ENCODE measurements around the gene ERGIC1.
"Not testable (repeated sequence)": the region's sequence is repeated elsewhere in the genome, so short reads cannot be mapped to it uniquely, and the experiment has no call there.

Gene ERGIC1, protein sequence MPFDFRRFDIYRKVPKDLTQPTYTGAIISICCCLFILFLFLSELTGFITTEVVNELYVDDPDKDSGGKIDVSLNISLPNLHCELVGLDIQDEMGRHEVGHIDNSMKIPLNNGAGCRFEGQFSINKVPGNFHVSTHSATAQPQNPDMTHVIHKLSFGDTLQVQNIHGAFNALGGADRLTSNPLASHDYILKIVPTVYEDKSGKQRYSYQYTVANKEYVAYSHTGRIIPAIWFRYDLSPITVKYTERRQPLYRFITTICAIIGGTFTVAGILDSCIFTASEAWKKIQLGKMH

DNA sequence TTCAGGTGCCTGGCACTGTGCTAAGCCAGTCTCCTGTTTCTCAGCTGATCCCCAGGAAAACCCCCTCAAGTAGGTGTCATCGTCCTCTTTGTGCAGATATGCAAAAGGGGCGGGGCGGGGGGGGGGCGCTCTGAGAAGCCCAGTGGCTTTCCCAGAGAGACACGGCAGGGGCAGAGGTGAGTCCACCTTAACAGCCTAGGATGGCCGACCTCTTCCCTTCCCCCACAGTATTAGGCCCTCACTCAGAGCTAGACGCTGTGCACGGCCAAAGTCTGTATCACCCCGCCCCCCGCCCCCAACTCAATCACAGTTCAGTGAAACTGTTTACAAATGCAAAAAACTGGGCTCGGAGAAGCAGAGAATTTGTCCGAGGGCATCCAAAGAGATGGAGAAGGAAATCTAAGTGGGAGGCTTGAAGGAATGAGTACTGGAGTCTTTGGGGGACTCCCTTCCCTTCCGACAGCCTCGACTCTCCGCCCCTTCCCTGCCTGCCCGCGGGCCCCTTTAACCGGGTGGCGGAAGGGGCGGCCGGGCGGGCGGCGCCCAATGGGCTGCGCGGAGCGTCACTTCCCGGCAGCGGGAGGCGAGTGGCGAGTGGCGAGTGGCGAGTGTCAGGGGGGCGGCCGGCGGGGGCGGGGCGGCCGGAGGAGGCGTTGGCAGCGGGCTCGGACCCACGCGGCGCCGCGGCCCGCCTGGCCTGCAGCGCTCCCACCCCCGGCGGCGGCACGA lies at the start of gene ERGIC1:
TSS of gene ERGIC1 (plus strand) at position 566 of the 729 bp plus-strand sequence. CDS start at position 729, 163 bp downstream.
- DNase-seq, result peak; percentile 61

DNA sequence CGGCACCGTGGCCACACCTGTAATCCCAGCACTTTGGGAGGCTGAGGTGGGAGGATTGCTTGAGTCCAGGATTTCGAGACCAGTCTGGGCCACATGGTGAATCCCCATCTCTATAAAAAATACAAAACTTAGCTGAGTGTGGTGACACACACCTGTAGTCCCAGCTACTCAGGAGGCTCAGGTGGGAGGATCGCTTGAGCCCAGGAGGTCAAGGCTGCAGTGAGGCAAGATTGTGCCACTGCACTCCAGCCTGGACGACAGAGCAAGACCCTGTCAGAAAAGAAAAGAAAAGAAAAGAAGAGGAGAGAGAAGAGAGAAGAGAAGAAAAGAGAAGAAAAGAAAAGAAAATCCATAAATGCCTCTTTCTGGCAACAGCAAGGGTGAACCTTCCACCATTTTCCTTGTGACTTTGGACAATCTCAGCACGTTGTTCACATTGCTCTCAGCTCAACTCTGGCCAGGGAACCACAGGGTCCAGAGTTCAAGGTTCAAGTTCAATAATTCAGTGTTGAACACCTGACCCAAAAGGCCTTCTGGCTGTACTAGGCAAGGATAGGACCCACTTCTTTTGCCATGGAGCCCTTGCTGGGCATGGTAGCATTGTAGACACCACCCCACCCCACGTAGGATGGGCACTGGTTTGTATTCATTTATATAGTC lies 48.5 kb upstream of the ERGIC1 start:
- DNase-seq, result no peak

DNA sequence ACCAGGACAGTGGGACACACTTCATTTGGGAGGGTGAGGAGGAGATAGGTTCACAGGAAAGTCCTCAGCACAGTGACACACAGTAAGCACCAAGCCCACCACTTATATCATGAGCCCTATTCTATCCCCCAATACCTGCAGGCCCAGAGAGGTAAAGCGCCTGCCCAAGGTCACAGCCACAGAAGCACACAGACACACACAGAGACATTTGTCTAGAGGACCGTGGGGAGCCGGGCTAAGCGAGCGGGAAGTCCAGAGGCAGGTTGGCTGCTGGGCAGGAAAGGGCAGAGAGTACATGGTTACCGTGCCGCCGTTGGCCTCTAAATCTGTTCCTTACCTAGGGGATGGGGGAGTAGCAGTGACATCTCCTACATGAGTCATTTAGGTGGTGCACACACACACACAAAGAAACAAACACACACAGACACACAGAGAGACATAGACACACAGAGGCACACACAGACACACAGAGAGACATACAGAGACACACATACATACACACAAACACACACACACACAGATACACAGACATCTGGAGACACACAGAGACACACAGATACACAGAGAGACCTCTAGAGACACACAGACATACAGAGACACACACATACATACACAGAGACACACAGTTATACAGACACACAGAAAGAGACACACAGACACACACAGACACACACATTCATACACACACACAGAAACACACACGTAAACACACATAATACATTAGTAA lies 47.2 kb upstream of the ERGIC1 start:
- no peak for DNase-seq

DNA sequence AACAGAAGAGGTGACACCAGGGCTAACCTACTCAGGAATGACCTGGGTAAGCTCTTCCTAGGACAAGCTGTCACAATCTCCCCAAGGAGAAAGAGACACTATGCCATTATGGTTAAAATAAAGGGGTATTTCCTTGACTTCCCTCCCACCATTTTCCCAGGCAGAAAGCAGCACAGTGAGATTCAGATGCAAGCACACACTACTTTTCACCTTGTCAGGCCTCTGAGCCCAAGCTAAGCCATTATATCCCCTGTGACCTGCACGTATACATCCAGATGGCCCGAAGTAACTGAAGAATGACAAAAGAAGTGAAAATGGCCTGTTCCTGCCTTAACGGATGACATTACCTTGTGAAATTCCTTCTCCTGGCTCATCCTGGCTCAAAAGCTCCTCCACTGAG lies 46.5 kb upstream of the ERGIC1 start:
- DNase-seq, result not testable (repeated sequence)

DNA sequence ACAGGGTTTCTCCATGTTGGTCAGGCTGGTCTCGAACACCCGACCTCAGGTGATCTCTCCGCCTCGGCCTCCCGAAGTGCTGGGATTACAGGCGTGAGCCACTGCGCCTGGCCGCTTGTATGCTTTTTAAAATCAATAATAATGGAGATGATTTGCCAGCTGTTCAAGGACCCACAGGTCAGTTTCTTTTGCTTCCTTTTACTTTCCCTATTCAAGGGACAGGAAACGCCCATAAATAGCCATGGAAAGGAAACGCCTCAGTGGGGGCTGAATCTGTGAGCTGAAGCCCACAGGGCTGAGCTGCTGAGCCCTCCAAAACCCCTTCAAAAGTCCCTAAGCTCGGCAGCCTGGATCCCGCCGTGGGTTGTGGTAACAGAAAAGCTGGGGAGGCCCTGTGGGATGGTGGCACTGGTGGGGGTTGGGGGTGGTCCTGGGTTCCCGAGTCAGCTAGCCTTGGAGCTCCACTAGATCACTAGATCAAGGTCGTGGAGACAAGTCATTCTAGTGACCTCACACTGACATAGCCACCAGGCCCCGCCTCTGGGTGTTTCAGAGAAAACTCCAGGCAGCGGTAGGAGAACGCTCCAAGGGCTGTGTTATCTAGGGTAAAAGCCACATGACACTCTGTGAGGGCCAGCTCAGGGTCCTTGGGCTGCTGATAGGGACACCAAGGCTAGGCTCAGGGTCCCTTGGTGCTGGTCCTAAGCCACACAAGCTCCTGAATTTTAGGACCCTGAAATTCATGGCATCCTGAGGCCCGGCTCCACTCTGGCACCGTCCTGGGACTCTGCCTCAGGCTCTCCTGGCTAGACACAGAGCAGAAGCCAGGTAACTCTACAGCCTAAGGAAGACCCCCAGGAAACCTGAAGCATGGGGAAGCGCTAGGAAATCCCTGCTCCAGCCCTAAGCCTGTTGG lies 45.0 kb upstream of the ERGIC1 start:
- no peak for DNase-seq

DNA sequence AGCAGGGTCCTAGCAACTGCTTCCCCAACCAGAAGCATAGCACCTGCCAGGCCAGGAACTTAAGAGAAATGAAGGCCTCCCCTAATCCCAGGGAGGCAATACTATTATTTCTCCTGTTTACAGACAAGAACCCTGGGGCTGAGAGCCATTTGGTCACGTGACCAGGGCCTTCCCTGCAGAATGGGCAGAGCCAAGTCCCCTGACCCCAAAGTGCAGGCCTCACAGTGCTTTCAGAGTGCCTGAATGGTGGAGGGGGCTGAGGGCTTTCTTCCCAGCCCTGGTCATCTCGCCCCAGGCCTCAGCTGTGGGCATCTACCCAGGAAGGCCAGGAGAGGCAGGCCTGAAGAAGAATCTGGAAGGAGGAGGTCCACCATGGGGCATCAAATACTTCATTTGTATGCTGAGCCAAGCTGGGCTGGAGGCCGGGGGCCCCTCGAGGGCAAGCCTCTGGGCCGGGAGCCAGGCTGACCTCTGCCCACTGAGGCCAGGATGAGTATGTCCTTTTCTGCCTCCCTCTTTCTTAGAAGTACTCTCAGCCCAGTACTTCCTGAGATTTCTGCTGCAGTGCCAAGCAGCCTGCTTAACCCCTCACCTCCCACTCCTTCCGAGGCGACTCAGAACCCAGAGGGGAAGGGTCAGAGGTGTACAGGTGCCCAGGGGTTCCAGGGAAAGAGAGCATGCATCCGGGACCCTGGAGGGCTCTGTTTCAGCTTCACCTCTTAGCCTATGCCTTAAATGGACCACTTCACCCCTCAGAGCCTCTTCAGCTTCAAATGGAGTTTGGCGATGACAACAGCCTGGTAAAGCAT lies 44.2 kb upstream of the ERGIC1 start:
- no peak for DNase-seq

DNA sequence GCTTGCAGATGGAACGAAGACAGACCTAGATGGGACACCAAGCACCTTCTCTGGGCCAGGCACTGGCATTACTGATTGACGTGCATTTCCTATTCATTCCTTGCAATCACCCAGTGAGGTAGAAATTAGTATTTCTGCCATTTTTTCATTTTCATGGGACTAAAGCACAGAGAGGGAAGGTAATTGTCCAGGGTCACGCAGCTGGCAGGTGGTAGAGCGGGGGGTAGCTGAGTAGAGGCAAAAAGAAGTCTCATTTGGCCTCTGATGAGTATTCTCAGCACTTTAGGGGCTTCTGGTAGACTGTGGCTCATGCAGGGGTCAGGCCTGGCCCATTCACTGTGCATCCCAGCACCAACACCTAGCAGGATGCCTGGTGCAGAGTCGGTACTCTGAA lies 43.6 kb upstream of the ERGIC1 start:
- DNase-seq, result no peak

DNA sequence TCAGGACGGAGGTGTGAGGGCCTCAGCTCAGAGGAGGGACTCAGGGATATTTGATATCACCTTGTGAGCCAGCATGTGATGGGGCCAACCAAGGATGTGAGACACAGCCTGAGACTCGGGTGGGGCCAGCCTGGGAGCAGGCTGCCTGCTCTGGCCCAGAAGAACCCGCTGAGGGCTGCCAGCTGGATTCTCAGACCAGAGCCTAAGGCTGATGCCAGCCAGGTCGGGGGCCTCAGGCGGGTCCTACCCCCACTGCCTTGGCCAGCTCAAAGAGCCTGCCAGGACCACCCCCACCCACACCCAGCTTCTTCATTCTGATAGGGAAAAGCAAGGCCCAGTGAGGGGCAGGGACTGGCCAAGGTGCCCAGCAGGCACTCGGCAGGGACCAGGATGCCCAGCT lies 42.8 kb upstream of the ERGIC1 start:
- no peak for DNase-seq

DNA sequence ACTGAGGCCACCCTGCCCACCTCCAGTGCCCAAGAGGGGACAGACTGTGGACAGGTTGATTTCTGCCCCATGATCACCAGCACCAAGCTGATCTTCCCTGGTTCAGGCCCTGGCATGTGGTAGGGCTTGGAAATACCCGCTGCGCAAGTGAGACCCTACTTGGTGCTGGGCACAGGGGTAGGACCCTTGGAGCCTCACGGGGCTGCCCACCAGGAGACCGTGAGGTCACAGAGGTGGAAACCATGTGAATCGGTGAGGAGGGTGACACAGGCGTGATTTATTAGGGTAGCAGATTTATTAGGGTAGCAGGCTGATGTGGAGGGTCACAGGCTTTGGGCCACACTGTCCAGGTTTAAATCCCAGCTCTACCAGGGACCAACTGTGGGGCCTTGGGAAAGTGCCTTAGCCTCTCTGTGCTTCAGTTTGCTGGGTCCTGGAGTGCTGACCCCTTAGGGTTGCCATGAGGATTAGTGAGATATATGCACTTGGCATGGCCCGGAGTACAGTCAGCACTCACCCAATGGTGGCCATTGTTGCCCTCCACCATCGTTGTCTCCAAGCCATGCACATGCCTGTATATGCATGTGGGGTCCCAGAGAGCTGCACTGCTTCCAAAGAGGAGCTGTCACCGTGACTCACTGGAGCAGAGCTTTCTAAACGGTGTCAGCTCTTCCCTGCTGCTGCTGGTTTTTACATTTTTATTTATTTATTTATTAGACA lies 42.2 kb upstream of the ERGIC1 start:
- DNase-seq, result no peak

DNA sequence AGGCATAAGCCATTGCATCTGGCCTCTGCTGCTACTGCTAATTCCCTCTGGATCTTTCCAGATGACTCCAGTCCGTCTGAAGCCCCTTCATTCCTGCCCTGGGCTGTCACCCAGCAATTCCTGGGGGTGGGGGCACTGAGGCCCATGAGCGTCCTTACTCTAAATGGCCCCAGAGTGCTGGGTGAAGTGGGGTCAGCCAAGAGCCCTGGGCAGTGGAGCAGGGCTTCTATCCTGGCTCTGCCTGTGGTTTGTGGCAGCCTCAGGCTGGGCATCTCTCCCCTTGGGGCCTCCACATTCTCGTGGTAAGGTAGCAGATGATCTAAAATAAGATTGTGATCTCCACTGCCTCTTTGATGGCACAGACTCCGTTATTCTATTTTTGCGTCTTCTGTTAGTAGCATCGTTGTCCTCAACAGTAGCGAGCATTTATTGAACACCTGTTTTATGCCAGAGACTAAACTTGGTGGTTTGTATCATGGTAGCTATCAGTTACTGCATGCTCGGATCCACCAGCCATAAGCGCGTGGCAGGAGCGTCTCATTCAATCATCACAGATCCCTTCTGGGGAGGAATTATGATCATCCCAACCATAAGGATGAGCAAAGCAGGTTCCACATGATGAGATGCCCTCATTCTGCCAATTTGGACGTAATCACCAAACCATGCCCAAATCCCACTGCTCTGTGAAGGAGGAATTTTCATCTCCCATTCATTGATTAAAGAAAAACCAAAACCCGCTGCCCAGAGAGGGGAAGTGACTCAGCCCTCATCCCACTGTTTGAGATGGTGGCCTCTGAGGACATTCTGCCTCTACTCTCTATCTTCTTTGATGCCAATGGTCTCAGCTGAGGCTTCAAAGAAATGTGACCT lies 41.1 kb upstream of the ERGIC1 start:
- DNase-seq, result no peak

DNA sequence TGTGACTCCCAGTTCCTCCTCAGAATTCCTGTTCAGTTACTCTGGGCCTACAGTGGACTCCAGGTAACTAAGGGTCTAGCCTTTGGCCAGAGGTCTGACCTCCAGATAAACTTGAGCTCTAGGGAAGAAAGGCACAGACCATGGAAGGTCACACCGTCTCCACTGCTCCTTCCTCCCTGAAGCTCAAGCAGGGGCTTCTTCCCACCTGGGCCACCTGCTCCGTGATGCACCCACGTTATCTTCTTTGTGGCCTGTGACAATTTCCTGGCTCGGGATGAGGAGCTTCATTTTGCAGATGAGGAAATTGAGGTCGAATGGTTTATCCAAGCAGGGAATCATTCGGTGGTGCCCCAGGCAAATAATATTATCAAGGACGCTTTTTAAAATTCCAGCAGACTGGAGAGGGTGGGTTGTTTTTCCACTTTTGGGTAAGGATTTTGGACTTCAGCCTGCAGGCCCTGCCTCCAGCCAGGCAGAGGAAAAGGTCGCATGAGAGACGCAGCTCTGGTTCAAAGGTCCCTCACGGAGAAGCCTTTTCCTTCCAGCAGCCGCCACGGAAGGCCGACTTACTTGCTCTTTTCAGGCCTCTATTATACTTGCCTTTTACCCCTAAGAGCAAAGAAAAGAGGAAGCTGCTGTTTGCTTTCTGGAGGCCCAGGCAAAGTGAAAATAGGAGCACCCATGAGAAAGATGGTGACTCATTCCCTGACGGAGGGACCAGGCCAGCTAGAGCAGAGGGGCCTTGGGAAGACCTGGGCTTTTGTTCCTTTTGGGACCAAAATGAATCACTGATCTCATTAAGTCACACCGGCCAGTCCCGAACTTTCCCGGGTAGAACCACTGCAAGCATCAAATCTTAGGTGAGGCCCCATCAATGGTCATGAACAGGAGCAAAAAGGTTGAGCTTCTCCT lies 40.2 kb upstream of the ERGIC1 start:
- DNase-seq, result no peak

DNA sequence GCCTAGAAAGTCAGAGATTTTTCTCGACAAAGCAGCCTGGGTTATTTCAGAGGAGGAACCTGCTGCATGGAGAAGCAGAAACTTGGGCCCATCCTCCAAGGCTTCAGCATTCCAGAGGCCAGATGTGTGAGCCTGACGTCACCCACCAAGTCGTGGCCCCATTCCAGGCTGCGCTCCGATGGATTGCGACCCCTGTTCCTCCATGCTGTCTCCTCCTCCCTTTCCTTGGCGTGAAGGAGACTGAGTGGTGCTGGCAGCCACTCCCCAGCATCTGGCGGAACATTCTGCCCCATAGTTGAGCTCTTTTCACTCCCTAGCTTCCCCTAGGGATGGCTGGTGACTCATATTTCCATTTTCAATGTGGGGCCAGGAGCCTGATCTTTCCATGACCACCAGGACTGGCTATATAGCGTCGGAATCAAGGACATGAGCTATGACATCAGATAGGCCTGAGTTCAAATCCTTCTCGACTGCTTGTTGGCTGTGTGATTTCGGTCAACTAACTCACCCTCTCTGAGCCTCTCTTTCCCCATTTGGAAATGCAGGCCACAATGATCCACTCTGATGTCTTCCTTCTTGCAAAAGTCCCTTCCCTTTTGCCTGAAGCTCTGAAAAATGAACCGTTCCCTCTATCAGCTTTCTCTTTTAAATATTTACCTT lies 38.6 kb upstream of the ERGIC1 start:
- no peak for DNase-seq

DNA sequence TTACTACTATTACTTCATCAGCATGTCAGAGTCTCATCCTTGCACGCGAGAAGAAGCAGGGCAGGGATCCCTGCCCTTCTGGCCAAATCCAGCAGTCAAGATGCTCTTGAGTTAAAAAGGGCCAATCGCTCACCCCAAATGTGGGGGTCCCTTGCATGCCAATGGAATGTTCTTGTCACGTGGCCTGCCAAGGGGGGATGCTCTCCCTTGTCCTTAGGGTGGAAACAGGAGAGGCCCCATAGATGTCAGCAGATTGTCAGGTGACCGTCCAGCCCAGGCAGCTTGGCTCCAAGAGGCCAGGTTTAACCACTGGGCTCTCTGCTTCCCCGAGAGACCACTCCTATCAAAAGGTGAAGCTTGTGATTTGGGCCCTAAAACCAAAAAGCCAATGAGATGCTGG lies 37.7 kb upstream of the ERGIC1 start:
- DNase-seq, result no peak

DNA sequence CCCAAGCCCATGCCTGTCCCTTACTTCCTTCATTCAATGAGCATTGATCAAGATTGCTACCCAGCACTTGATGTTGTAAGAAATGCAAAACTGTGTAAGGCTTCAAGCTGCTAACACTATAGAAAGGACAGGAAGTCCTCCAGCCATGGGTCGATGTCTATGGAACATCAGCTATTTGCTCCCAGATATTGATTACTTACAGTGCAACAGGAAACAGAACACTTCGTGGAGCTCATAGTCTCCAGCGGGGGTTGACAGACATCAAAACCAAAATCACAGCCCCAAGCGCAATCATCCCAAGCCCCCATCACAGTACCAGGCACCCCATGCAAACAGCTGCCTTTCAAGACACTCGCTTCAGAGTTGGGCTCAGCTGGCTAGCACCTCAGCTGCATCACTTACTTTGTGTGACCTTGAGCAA lies 36.3 kb upstream of the ERGIC1 start:
- no peak for DNase-seq

DNA sequence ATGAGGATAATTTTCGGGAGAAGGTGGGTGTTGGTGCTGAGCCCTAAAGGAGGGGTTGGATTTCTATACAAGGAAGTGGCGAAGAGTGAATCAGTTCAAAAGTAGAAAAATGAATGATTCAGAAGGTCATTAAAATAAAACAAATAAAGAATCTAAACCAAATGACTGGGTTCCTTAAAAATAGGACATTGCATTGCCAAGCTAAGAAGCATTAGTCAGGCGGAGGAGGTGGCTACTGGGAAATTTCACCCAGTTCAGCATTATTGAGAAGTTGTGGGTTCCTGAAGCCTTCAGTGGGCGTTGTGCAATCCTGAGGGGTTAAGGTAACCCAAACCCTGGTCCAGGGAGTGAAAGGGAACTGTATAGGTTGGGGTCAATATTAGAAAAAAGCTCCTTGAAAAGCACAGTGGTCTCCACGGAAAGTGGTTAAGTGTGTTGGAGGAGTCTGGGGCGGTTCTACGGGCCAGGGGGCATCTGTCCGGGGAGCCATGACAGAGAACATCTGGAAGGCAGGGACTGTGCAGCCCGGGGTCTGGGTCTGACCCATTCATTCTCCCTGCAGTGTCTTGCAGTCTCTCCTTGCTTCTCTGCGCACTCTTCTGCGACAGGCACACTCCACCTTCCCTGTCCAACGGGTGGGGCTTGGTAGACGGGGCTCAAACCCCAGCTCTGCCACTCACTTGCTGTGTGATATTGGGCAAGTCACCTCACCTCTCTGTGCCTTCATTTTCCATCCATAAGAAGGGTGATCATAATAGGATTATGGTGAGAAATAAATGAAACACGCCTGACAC lies 35.4 kb upstream of the ERGIC1 start:
- DNase-seq, result no peak

DNA sequence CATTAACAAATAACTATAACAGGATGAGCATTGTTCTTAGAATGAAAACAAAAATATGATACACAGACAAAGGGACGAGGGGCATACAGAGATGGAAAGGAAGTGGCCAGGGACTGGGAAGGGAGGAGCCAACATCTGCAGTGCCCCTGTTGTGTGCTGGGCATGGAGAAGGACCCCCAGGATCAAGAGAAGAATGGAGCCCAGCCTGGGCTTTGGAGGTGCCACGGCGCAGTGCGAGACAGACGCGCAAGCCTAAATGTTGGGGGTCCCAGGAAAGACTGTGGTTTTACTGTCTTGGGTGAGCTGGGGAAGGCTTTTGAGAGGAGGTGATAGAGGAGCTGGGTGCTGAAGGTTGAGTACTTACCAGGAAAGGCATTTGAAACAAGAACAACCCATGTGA lies 34.6 kb upstream of the ERGIC1 start:
- no peak for DNase-seq

DNA sequence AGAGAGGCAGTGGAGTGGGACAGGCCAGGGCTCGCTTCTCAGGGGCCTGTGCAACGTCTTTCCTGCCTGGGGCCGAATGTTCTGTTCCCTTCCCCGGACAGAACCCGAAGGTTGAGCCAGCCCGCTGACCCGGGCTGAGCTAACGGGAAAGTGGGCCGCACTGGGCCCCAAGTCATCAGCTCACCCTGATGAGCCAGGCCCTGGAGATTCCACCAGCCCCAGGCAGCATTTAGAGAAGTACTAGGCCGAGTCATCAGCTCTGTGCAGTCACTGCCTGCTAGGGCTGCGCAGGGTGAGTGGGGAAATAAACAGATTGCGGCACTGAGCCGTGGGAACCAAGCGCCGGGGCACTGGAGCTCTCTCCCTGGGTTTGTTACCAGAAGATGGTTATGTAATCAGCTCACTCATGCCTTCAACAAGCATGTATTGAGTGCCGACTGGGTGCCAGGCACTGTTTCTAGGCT lies 33.9 kb upstream of the ERGIC1 start:
- DNase-seq, result no peak

Measured in stimulated activated CD4-positive, alpha-beta T cell treated with anti-CD3 and anti-CD28 coated beads, Interleukin-4, amount 100 ng/mL, for 1 hour (primary cell).